NCI-H82 treated with DMSO at 0.1 percent for 48 hours (cell line): ENCODE results near the gene TFEB.

Experiments
- DNase-seq: peaks from one replicate; lab custom pipeline; 2025; ENCODE audit not compliant: unreplicated experiment; lab: John Stamatoyannopoulos, UW

Gene TFEB

GRCh38 chr6:41735427-41736185, at the start of gene TFEB:
Gene TFEB, minus strand, starts transcription at chr6:41735608. Its CDS starts 44,395 bp downstream, at chr6:41691213.
- peak; percentile 51 for DNase-seq

DNA sequence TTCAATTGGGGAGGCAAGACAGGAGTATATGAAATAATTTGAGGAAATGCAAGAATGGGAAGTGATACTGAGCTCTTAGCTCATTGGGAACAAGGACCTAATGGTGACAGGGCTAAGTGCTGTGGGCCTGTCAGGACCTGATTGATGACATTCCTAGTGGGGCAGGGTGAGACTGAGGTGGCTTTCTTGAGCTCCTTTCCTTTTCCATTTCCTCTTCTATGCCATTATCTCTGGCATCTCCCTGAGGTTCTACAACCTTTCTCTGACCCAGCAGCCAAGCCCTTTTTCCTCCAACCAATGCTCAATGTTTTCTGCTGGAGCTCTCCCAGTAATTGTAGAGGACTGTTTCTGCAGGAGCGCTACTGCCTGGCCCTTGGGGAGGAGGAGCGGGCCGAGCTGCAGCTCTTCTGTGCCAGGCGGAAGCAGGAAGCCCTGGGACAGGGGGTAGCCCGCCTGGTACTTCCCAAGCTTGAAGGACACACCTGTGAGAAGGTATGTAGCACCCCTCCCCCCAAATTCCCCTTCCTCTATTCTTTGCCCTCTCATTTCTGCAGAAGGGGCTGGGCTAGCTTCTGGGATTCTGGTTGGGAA, 49.3 kb upstream of the TFEB start:
- no peak for DNase-seq

- DNase-seq, result no peak
These were observed 47.8 kb upstream of the TFEB start for GRCh38 chr6:41783106-41783780.

- DNase-seq, result no peak
These were observed 45.9 kb upstream of the TFEB start for GRCh38 chr6:41781366-41781730.

GRCh38 chr6:41780551-41781365, 45.4 kb upstream of the TFEB start, which contains the start of gene PRICKLE4:
Gene PRICKLE4, plus strand, starts transcription at chr6:41780782. Its CDS starts 2,692 bp downstream, at chr6:41783474.
- DNase-seq, result no peak

DNA sequence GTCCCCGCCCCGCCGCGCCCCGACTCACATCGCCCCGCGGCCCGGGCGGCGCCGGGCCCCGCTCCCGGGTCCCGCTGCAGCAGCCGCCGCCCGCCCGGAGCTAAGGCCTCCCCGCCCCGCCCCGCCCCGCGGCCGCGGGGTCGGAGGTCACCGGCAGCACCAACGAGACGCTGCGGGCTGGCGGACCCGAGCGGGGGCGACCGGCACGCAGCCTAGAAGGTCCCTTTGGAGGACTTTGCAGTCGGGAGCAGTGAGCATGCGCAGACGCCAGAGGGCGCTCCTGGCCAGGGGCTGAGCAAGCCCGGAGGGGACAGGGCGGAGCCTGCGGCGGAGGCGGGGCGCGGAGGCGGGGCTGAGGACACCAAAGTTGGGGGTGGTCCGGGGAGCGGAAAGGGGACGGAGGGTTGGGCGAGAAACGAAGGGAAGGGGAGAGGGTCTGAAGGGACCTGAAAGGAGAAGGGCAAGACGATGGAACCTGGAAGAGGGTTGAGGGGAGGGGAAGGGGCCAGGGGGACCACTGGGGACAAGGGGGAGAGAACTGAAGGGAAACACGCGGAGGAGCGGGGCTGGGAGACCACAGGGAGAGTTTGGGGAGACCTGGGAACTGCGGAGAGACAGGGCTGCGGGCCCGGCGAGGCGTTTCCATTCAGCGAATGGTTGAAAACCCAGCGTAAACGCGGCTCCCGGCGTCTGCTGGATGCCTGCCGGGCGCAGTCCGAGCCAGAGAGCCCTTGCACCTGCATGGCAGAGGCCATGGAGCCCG, 44.6 kb upstream of the TFEB start, which contains the start of gene FRS3:
Gene FRS3, minus strand, starts transcription at position 113 of the 763 bp plus-strand sequence. CDS start 2,913 bp downstream, outside the sequence.
- peak; percentile 87 for DNase-seq

DNA sequence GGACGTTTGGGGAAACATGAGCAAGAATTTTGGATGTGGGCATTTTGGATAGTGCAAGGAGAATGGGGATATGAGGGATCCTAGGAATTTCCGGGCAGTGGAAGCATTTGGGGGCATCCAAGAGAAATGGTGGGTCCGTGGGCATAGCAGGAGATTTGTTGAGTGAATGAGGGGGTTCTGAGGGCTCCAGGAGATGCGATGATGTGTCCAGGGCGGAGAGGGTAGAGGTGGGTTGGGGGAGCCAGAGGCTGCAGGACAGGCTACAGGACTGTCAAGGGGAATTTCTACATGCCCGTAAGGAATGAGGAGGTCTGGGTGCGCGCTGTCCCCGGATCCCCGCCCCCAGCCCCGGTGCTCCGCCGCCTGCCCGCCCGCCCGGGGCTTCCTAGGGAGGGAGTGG, 43.9 kb upstream of the TFEB start:
- no peak for DNase-seq

DNA sequence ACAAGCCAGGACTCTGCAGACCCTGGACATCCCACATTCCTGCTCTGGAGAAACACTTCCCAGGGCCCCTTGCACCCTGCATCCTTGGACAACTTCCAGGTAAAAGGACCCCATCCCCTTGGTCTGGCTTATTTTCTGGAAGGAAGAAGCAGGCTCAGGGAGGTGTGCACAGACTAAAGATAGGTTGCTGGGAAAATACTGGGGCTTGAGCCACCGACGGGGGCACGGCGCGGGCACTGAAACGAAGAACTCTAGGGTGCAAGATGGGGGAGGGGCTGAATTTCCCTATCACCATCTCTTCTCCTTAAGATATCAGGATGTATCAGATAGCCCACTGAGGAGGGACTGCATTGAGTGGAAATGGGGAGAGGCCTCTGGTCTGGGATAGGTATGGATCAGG, 43.5 kb upstream of the TFEB start:
- DNase-seq, result no peak

DNA sequence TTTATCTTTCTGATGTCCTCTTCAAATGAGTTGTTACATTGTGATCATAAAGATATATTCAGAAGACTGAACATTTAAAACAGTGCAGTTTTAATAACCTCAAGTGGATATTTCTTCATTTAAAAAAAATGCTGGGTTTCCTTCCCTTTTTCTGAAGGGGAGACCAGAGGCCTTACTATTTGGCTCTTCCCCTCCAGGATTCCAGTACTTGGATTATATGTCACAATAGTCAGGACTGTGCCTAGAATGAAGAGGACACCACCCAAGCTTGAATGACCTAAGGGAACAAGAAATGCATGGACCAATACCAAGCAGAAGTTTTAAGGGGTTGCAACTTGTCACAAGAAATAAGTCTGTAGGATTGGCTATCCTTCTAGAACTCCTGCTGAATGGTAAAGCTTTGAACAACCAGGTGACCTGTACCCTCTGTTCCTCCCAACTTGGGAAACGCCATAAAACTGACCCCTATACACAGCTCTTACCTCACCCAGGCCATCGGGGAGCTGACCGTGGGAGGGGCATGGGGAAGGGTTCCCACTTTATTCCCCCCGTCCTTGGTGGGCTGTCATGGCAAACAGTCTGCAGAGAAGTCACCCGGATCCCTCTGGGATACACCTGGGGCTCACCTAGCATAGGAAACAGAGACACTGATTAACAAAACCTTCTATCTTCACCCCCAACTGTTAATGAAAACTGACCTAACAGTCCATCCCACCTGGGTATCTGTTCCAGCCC, 42.3 kb upstream of the TFEB start:
- no peak for DNase-seq

DNA sequence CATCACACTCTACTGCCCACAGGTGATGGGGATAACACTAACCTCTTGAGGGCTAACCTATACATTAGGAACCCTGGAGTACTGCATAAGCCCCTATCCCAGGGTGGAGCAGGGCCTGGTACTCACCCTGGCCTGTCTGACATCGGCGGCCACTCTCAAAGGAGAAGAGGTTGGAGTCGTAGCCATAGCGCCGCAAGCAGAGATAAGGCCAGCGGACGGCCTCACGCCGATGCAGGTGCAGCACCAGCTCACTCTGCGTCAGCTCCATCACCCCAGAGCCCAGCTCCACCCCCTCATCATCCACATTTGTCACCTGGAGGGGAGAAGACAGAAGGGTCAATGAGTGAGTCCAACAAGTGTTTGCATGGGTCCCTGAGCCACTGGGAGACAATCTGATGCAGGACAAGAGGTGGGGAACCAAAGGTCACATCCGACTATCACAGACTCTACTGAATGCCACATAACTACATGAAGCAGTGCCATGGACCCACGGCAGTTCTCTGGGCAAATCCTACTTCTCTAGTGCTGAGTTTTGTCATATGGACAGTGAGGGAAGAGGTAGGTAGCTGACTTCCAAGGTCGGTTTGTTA, 40.0 kb upstream of the TFEB start:
- no peak for DNase-seq

DNA sequence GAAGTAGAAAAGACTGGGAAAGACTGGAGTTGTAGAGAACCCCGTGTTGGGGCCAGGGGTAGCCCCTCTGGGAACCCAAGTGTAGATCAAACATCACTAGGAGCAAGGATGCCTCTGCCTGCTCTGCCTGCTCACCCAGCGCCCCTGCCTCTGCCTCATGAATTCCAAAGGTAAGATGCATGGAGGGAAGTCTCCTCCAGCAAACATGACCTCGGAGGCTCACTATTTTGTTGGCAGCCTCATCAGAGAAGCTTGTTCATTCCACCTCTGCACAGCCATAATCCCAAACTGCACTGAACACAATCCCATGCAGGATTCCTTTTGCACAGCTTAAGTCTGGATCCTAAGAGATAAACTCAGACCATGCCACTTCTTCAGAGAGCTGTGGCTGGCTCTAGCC, 39.4 kb upstream of the TFEB start:
- no peak for DNase-seq

GRCh38 chr6:41771058-41771983, 35.9 kb upstream of the TFEB start:
- DNase-seq, result no peak

DNA sequence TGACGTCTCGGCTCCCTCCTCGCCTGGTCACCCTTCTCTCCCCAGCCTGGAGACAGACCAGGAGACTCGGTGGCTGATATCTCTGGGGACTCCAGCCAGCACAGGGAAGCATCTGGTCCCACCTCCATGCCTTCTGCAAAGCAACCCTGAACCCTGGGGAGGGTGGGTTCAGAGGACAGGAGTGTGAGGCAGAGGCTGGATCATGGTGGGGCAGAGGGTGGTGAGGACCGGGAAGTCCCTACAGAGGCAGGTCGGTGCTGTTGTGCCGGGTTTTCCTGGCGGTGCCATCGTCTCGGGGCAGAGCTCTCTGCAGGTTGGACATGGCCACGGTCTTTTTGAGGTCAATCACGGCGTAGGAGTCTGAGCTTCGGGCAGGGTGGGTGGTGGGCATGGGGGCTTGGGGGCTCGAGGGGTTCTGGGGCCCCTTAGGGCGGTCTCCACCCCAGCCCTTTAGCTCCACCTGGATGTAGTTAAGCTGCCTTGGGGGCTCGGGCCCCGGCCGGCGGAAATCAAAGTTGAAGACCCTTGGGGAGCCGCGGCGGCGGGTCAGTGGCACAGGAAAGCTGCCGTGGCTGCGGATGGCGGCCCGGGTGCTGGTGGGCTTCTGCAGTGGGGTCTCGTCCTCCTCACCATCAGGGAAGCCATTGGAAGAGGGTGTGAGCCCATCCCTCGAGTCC, 35.1 kb upstream of the TFEB start:
- DNase-seq, result no peak

DNA sequence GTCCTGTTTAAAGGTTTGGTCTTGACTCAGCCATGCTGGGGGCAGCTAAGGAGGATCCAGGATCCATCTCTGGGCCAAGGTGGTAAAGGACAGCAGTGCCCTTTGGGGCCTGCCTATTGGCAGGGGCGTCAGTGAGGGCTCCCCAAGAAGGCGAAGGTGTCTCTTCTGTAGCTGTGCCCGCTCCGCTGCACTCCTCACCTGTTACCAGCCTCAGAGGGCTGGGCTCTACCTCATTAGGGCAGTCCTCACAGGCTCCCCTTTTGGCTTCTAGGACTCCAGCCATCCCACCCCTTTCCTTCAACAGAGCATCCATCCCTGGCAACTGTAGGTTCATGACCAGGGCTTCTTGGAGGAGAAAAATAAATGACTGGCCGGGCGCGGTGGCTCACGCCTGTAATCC, 34.0 kb upstream of the TFEB start:
- DNase-seq, result no peak

- no peak for DNase-seq
These were observed 33.3 kb upstream of the TFEB start for GRCh38 chr6:41768545-41769308.

GRCh38 chr6:41767112-41767833, 31.9 kb upstream of the TFEB start:
- DNase-seq, result no peak
